Measurements from ENCODE around the gene HGS. TPM values are rescaled to one million over a fixed set of nuclear protein-coding genes. Genes with fewer than 3 reads are reported as not detected.
A peak's percentile ranks its signal among the peaks of the same experiment; 100 is the strongest.

Gene HGS
- total RNA-seq, 1 donor from 2014 or later = 117 TPM

GRCh38 chr17:81720267-81721071, 36.7 kb downstream of the HGS start:
- H3K36me3 Mint-ChIP-seq (ENCODE audit: unreplicated experiment) = no peaks in the 10 kb centered on the region
- peaks cover 6% of the 10 kb centered on the region for H3K4me1 Mint-ChIP-seq (ENCODE audit: unreplicated experiment)
- TF ChIP-seq CTCF (IDR thresholded peaks at IDR 0.05) = no peak
- H3K27ac Mint-ChIP-seq (ENCODE audit: unreplicated experiment) = no peak overlapping the region
- no peak overlapping the region for H3K4me3 Mint-ChIP-seq (ENCODE audit: unreplicated experiment)
- H3K9me3 Mint-ChIP-seq (ENCODE audit: unreplicated experiment) = no peaks in the 10 kb centered on the region
- DNase-seq (ENCODE audit: extremely low spot score, unreplicated experiment) = peak; percentile 84
- peaks cover 5% of the 10 kb centered on the region for H3K27me3 Mint-ChIP-seq (ENCODE audit: unreplicated experiment)

- Mint-ChIP-seq H3K27me3 (ENCODE audit: unreplicated experiment) (peaks cover 5% of the 10 kb centered on the region), H3K36me3 (ENCODE audit: unreplicated experiment) (no peaks in the 10 kb centered on the region), H3K9me3 (ENCODE audit: unreplicated experiment) (no peaks in the 10 kb centered on the region), H3K27ac (ENCODE audit: unreplicated experiment) (no peak overlapping the region), H3K4me1 (ENCODE audit: unreplicated experiment) (peaks cover 6% of the 10 kb centered on the region), H3K4me3 (ENCODE audit: unreplicated experiment) (no peak overlapping the region)
- DNase-seq (ENCODE audit: extremely low spot score, unreplicated experiment) = peak; percentile 82
- TF ChIP-seq CTCF (IDR thresholded peaks at IDR 0.05) = no peak
Measured at GRCh38 chr17:81722184-81723120, 38.6 kb downstream of the HGS start.

GRCh38 chr17:81723651-81724209, 39.9 kb downstream of the HGS start:
- Mint-ChIP-seq H3K9me3 (ENCODE audit: unreplicated experiment) (no peaks in the 10 kb centered on the region), H3K27ac (ENCODE audit: unreplicated experiment) (no peak overlapping the region), H3K36me3 (ENCODE audit: unreplicated experiment) (no peaks in the 10 kb centered on the region), H3K4me3 (ENCODE audit: unreplicated experiment) (no peak overlapping the region), H3K27me3 (ENCODE audit: unreplicated experiment) (peaks cover 5% of the 10 kb centered on the region), H3K4me1 (ENCODE audit: unreplicated experiment) (peaks cover 6% of the 10 kb centered on the region)
- DNase-seq (ENCODE audit: extremely low spot score, unreplicated experiment) = no peak
- no peak for TF ChIP-seq CTCF (IDR thresholded peaks at IDR 0.05)

GRCh38 chr17:81725439-81725838, 41.6 kb downstream of the HGS start:
- peaks cover 6% of the 10 kb centered on the region for H3K4me1 Mint-ChIP-seq (ENCODE audit: unreplicated experiment)
- no peaks in the 10 kb centered on the region for H3K9me3 Mint-ChIP-seq (ENCODE audit: unreplicated experiment)
- no peaks in the 10 kb centered on the region for H3K36me3 Mint-ChIP-seq (ENCODE audit: unreplicated experiment)
- H3K4me3 Mint-ChIP-seq (ENCODE audit: unreplicated experiment) = no peak overlapping the region
- DNase-seq (ENCODE audit: extremely low spot score, unreplicated experiment) = no peak
- TF ChIP-seq CTCF (IDR thresholded peaks at IDR 0.05) = no peak
- peaks cover 5% of the 10 kb centered on the region for H3K27me3 Mint-ChIP-seq (ENCODE audit: unreplicated experiment)
- H3K27ac Mint-ChIP-seq (ENCODE audit: unreplicated experiment) = no peak overlapping the region
